ENCODE results near the gene SSPN.
"Not testable (repeated sequence)": the region's sequence is repeated elsewhere in the genome, so short reads cannot be mapped to it uniquely, and the experiment has no call there.

The SSPN gene

GRCh38 chr12:26231470-26231869 is 36.1 kb downstream of the SSPN start:
- no peak for DNase-seq

- DNase-seq = no peak
Observed at GRCh38 chr12:26231921-26232320, 36.5 kb downstream of the SSPN start.

GRCh38 chr12:26233631-26234030 is 38.3 kb downstream of the SSPN start:
- DNase-seq = peak; percentile 74

- DNase-seq = not testable (repeated sequence)
Observed at GRCh38 chr12:26235465-26235864, 40.1 kb downstream of the SSPN start.

GRCh38 chr12:26238341-26239121 is 43.2 kb downstream of the SSPN start:
- DNase-seq = peak; percentile 46

GRCh38 chr12:26239122-26239851 is 43.9 kb downstream of the SSPN start:
- peak; percentile 90 for DNase-seq

GRCh38 chr12:26239852-26240815 is 44.8 kb downstream of the SSPN start:
- no peak for DNase-seq

GRCh38 chr12:26241080-26241479 is 45.7 kb downstream of the SSPN start:
- DNase-seq = no peak

GRCh38 chr12:26242683-26243082 is 47.3 kb downstream of the SSPN start:
- no peak for DNase-seq

- no peak for DNase-seq
Observed at GRCh38 chr12:26244503-26244902, 49.1 kb downstream of the SSPN start.

GRCh38 chr12:26245175-26245942 is 50.0 kb downstream of the SSPN start:
- DNase-seq = no peak

- DNase-seq = no peak
Observed at GRCh38 chr12:26246483-26247164, 51.3 kb downstream of the SSPN start.

GRCh38 chr12:26247873-26248272 is 52.5 kb downstream of the SSPN start:
- no peak for DNase-seq

GRCh38 chr12:26250801-26251200 is 55.4 kb downstream of the SSPN start:
- peak; percentile 35 for DNase-seq

GRCh38 chr12:26251600-26251999 is 56.2 kb downstream of the SSPN start:
- DNase-seq = no peak

- no peak for DNase-seq
Observed at GRCh38 chr12:26252946-26253345, 57.6 kb downstream of the SSPN start.

GRCh38 chr12:26255893-26256645 is 60.7 kb downstream of the SSPN start:
- no peak for DNase-seq

GRCh38 chr12:26264215-26264838 is 69.0 kb downstream of the SSPN start:
- no peak for DNase-seq

- DNase-seq = no peak
Observed at GRCh38 chr12:26265606-26266005, 70.2 kb downstream of the SSPN start.

GRCh38 chr12:26266881-26267280 is 71.5 kb downstream of the SSPN start:
- no peak for DNase-seq
